Fibroblast of skin of left quadriceps (primary cell): ENCODE measurements around the gene GRIK1.

Experiments
- DNase-seq, 2 experiments: peaks; one replicate each; pipeline ENCODE4 v3.0.0-alpha.2; 2013; ENCODE audit warnings: low read depth in 2 of 2

Gene GRIK1

DNA sequence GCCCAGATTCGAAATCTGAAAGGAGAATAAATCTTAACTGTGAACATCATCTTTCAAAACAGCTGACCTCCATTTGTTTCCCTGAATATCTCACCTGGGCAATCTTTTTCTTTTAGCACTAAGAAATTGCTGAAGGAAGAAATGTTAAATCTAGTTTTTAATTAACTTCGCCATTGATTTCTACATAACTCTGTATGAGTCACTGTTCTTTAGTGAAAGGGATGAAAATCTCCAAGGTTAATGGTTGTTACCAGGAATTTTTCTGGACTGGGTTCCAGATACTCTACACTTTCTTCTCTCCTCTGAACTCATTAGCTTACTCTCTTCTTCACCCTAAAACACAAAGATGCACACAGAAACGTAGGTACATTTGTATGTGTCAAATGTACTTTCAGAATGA, 405.3 kb downstream of the GRIK1 start:
- no peak for DNase-seq

DNA sequence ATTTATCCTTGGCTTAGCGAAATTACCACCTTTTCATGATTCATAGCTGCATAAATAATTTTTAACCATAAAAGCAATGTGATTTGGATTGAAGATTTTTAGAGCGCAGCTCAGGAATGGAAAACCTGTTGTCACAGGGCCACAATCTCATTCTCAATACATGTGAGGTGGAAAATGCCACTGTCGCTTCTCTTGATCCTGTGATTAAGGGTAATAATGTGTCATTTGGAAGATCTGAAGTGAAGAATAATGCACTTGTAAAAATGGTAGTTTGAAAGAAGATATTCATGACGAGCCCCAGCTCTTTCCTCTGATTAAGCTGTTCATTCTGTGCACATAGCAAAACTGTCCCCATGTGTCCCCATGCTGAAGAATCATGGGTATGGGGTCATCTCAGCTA, 410.7 kb downstream of the GRIK1 start:
- no peak for DNase-seq

DNA sequence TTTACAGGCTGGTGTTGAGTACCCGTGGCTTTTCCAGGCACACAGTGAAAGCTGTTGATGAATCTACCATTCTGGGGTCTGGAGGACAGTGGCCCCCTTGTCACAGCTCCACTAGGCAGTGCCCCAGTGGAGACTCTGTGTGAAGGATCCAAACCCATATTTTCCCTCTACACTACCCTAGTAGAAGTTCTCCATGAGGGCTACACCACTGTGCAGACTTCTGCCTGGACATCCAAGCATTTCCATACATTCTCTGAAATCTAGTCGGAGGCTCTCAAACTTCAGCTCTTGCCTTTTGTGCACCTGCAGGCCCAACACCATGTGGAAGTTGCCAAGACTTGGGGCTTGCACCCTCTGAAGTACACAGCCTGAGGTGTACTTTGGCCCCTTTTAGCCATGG, 413.3 kb downstream of the GRIK1 start:
- no peak for DNase-seq

DNA sequence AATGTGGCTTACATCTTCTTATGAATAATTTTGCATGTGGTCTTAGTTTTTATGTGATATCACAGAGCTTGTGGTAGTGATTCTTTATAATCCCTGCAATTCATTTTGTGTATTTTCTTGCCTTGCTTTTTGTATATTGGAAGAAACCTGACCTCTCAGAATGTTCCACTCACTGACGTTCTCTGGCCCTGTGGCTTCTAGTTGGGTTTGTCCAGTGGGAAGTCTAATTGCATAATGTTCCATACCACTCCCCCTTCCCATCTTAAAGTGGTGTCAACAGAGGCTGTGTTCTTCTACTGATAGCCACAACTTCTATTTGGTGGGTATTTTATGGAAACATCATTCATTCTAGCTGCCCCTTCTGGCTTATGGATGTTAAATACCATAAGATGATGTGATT, 415.7 kb downstream of the GRIK1 start:
- DNase-seq: no peak

DNA sequence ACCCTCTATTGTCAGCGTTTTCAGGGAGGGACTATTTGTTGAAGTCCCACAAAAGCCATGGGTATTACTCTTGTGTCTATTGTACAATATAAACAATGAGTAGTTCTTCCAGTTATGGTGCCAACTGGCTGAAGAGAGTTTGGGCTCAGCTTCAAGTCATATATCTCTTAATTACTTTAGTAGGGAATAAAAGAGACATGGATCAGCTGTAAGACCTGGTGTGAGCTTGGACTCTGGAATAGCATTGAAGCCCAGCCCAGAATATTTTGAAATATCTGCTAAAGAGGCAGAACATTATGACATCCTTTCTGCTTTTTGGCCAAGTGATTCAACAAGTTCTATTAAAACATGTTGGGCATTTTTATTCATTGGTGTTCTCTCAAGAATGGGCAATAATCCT, 416.1 kb downstream of the GRIK1 start:
- DNase-seq: no peak

DNA sequence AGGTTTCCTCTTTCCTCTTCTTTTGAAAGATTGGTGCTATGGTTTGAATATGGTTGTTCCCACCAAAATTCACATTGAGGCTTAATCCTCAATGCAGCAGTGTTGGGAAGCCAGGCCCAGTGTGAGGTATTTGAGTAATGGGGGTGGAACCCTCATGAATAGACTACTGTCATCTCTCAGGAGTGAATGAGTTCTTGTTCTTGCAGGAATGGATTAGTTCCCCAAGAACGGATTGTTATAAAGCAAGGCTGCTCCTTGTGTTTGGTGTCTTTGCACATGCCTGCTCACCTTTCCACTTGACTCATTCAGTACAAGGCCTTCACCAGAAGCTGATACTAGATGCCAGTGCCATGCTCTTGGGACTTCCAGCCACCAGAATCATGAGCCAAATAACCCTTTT, 417.9 kb downstream of the GRIK1 start:
- DNase-seq: no peak

DNA sequence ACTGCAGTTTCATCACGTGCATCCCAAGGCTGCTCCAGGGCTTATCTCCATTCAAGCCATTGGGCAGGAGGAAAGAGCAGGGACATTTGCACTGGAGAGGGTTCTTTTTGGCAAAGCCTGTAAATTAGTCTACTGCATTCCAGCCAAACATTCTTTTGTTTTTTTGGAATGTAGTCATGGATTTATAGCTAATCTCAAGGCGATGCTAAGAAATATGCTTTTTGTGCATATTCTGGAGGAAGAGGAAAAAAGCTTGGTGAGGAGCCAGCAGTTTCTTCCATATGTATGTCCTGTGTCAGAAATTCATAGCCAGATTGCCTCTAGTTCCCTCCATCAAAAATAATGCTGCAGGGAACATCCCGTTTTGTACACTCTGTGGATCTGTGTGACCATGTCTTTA, 419.6 kb downstream of the GRIK1 start:
- peak; percentile 56 to 59 for DNase-seq

- no peak for DNase-seq
Observed at GRCh38 chr21:29514652-29515247, 425.0 kb downstream of the GRIK1 start.

DNA sequence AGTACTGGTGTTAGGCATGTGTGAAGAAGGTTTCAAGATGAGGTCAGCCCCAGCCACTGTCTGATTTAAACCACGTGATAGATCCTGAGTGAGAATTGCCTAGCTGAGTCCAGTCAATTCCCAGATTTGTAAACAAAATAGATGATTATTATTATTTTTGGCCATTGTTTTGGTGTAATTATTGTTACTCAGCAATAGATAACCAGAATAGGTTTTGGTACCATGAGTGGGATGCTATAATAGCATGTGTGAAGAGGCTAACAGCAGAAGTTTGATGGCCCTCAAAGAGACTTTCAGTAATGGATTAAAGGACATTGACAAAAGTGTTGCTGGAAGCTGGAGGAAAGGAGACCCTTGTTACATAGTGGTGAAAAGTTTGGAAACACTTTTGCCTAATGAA, 426.3 kb downstream of the GRIK1 start:
- DNase-seq: no peak

DNA sequence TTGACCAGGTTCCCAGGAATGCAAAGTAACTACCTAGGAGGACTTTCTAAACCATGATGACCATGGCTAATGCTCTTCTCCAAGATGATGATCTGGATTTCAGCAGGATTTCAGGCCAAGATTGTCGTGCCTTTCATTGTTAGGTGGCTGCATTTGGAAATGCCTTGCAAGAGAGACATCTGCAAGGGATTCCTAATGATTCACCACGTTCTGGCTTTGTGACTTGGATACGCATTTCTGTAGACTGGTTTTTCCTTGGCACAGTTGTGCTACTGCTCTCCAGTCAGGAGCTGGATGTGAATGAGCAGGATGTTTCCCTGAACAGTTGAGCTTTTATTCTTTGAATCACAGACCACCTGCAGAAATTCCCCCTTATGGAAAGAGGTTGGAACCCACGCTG, 428.7 kb downstream of the GRIK1 start:
- DNase-seq: no peak

DNA sequence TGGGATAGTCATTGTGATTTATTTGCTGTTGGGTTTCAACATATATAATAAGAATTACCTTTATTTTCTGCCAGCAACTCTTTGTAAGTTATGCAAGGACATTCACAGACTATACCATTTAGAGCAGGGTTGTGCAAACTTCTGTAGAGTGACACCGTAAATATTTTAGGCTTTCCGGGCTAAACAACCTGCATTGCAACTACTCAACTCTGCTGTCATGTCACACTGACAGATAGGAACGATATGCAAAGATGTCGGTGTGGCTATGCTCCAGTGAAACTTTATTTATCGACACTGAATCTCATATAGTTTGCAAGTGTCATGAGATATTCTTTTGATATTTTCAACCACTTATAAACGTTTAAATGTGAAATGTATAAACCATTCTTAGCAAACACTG, 430.7 kb downstream of the GRIK1 start:
- no peak for DNase-seq

GRCh38 chr21:29508301-29508700, 431.5 kb downstream of the GRIK1 start:
- no peak for DNase-seq

DNA sequence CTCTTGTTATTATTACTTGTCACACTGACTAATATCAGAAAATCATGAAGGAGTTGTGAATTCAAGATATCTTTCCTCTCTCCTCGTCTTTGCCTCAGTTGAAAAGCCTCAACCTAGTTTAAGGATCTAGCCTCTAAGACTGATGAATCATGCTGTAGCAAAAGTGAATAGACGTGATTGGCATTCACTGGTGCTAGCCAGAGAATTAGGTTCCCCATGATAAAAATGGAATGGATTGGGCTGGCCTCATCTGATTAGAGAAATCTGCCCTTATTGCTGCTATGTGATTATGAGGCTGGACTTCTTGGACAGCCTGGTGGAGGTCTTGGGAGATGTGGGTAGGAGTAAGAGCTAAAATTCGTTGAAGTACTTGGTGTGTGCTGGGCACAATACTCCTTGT, 432.8 kb downstream of the GRIK1 start:
- DNase-seq: no peak

GRCh38 chr21:29506214-29506613, 433.6 kb downstream of the GRIK1 start:
- DNase-seq: no peak

GRCh38 chr21:29504751-29505321, 435.0 kb downstream of the GRIK1 start:
- DNase-seq: no peak

DNA sequence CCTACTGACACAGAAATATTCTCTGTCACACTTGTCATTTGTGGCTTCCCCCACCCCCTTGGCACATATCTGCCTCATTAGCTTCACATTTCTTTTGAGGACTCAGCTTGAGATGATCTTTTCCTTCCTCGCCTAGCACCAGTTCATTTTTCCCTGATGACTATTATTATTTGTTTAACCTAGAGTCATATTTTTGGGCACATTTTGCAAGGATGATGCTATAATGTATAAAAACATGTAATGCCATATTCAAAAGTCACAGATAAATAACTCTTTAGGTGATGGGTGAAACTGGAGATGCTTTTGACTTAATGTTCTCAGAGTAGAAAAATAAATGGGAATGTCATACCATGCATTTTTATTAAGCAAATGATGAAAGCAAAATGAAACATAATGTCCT, 438.3 kb downstream of the GRIK1 start:
- DNase-seq: no peak

DNA sequence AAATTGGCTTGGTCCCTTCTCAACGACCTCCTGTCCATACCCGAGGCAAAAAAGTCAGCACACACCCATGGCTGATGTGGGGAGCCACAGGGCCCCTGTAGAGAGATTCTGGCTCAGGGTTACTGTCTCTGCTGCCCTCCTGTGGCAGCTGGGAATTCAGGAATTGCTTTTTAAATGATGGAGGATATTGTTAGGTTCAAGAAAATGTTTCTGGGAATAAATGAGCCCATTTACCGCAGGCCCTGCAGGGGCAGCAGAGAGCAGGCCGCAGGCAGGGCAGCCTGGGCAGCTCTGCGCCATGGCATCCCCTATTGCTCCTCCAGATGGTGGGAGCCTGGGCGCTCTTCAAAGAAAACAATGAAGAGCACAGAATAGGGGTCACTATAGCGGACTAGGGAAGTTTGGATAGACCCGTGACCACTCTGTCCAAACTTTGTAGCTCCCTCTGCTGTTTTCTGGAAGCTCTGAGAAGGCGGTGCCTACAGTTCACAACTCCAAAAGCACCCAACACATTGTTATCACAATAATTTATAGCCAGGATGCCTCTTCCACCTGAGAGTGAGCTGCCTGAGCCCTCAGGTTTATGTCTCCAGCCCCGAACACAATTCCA, 440.0 kb downstream of the GRIK1 start:
- no peak for DNase-seq

DNA sequence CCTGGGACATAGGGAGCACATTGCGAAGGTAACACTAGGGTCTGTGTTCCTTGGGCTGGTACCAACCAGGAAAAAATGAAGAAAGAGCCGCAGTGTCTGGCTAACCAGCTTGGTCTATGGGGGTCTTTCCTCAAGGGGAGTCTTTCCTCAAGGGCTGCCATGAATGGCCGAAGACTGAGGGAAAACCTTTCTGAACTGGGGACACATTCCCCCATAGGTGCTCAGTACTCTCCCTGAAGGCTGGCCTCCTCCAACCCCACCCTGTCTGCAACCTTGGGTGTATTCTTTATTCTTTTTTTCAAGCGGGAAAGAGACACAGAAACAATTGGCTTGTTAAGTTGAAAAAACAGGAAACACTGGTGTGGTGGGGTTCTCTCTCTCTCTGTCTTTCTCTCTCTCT, 440.6 kb downstream of the GRIK1 start:
- DNase-seq: no peak

DNA sequence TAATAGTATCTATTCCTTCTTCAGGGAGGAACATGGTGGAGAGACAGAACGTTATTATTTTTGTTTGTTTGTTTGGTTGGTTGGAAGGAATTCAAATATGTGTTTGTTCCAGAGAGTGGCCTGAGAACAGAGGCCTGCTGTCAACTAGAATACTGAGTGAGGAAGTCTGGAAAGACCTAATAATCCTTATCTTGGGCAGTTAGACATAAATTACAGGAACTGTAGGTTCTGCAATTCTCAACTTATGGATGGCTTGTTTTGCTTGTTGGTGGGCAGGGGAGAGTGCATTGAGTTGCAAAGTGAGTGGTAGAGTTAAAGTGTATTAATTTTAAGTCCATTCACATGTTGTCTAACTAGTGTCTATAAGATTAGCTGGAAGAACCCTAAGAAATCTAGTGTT, 443.5 kb downstream of the GRIK1 start:
- no peak for DNase-seq

GRCh38 chr21:29490016-29490415, 449.8 kb downstream of the GRIK1 start:
- no peak for DNase-seq

- no peak for DNase-seq
Observed at GRCh38 chr21:29487154-29487553, 452.6 kb downstream of the GRIK1 start.
